ENCODE measurements around the gene LRCOL1. TPM values are rescaled to one million over a fixed set of nuclear protein-coding genes. Genes with fewer than 3 reads are reported as not detected.

Gene LRCOL1
- total RNA-seq, 1 experiment from 2014 or later, result 0.24 TPM

GRCh38 chr12:132622437-132623071 is 12.2 kb upstream of the LRCOL1 start:
- TF ChIP-seq TEAD4 (CRISPR knock-in tag; IDR thresholded peaks at IDR 0.05) (no peak), FOXK1 (CRISPR knock-in tag; IDR thresholded peaks at IDR 0.05) (no peak), ATF3 (CRISPR knock-in tag; conservative IDR thresholded peaks at IDR 0.05) (no peak), MYBL2 (CRISPR knock-in tag; IDR thresholded peaks at IDR 0.05) (no peak), FOXP4 (CRISPR knock-in tag; IDR thresholded peaks at IDR 0.05) (no peak), RORB (CRISPR knock-in tag; IDR thresholded peaks at IDR 0.05) (no peak)
- ChIA-PET POLR2A (no interaction called here), CTCF (interaction anchor here (1.1 to 4.6 kb wide), 3 partner anchors 16 to 146 kb away, joined by 3 to 18 read pairs (median 14); no protein-coding TSS in a partner anchor)
- peaks cover 17% of the 10 kb centered on the region for H3K27me3 Mint-ChIP-seq (ENCODE audit: low read depth)
- H3K4me1 Mint-ChIP-seq, result peaks cover 5% of the 10 kb centered on the region
- DNase-seq (ENCODE audit: low spot score) (no peak), ATAC-seq (no peak)
- no peak overlapping the region for H3K4me3 Mint-ChIP-seq
- no peaks in the 10 kb centered on the region for H3K9me3 Mint-ChIP-seq
- H3K27ac Mint-ChIP-seq, result peak overlapping the region; percentile 79
- H3K36me3 Mint-ChIP-seq, result peaks cover 12% of the 10 kb centered on the region

GRCh38 chr12:132621657-132622435 is 11.5 kb upstream of the LRCOL1 start:
- no peak for TF ChIP-seq JAZF1 (CRISPR knock-in tag; IDR thresholded peaks at IDR 0.05)
- no peak for TF ChIP-seq CREM (CRISPR knock-in tag; IDR thresholded peaks at IDR 0.05)
- no peak for TF ChIP-seq USF1 (CRISPR knock-in tag; IDR thresholded peaks at IDR 0.05)
- TF ChIP-seq ZNF138 (CRISPR knock-in tag; conservative IDR thresholded peaks at IDR 0.05), result no peak
- TF ChIP-seq CBFB (CRISPR knock-in tag; IDR thresholded peaks at IDR 0.05; ENCODE audit: low read depth), result no peak
- TF ChIP-seq ZNF219 (CRISPR knock-in tag; IDR thresholded peaks at IDR 0.05; ENCODE audit: borderline replicate concordance), result no peak
- TF ChIP-seq ZNF512 (CRISPR knock-in tag; IDR thresholded peaks at IDR 0.05; ENCODE audit: borderline replicate concordance), result no peak
- no peak for TF ChIP-seq ZMAT4 (CRISPR knock-in tag; IDR thresholded peaks at IDR 0.05)
- TF ChIP-seq HMGXB4 (CRISPR knock-in tag; IDR thresholded peaks at IDR 0.05), result no peak
- no peak for TF ChIP-seq PRDM15 (CRISPR knock-in tag; IDR thresholded peaks at IDR 0.05)
- TF ChIP-seq NFYB (CRISPR knock-in tag; conservative IDR thresholded peaks at IDR 0.05; ENCODE audit: low read depth), result no peak
- no peak for TF ChIP-seq TEAD4 (CRISPR knock-in tag; IDR thresholded peaks at IDR 0.05)
- no peak for TF ChIP-seq KAT7 (CRISPR knock-in tag; IDR thresholded peaks at IDR 0.05; ENCODE audit: borderline replicate concordance)
- no peak for TF ChIP-seq ZSCAN18 (CRISPR knock-in tag; IDR thresholded peaks at IDR 0.05)
- DNase-seq (ENCODE audit: low spot score) (no peak), ATAC-seq (no peak)
- Mint-ChIP-seq H3K4me3 (no peak overlapping the region), H3K36me3 (peaks cover 12% of the 10 kb centered on the region), H3K9me3 (no peaks in the 10 kb centered on the region), H3K27me3 (ENCODE audit: low read depth) (peaks cover 24% of the 10 kb centered on the region), H3K27ac (no peak overlapping the region), H3K4me1 (peaks cover 5% of the 10 kb centered on the region)
- ChIA-PET POLR2A (no interaction called here), CTCF (interaction anchor here (0.9 to 4.6 kb wide), 5 partner anchors 17 to 207 kb away, joined by 3 to 18 read pairs (median 7); no protein-coding TSS in a partner anchor)
